IMR-90 (cell line): ENCODE measurements around the gene CRIM1. TPM values are rescaled to one million over a fixed set of nuclear protein-coding genes. Genes with fewer than 3 reads are reported as not detected.
A peak's percentile ranks its signal among the peaks of the same experiment; 100 is the strongest.

Source experiments
- ATAC-seq: fragments of 200-7000 bp; cut with Tn5 transposase; 2 replicates; pipeline ENCODE4 v1.9.1; 2020; ENCODE audit warnings: low read depth, mild to moderate bottlenecking, moderate library complexity
- BruUV-seq: library from RNA; stranded (reverse); fragments of 400-500 nt; replicated peaks from 2 replicates; lab custom pipeline; 2021; lab: Mats Ljungman, UMichigan
- CTCF ChIA-PET: fragments of 300-600 bp; formaldehyde crosslinking; extraction: SDS; loops from one replicate; lab custom pipeline; 2021; ENCODE audit warnings: antibody characterized with exemption; lab: Yijun Ruan, JAX
- POLR2A ChIA-PET: fragments of 300-600 bp; sonication (Branson Sonifier 250); formaldehyde crosslinking; loops from one replicate; lab custom pipeline; 2022; ENCODE audit warnings: antibody characterized with exemption; ENCODE audit not compliant: unreplicated experiment; lab: Charles Lee
- DNase-seq: peaks from one replicate; pipeline ENCODE4 v3.0.0; 2013
- H2AFZ ChIP-seq: replicated peaks from 2 replicates; pipeline ENCODE3; 2013; ENCODE audit warnings: low read length, mild to moderate bottlenecking; ENCODE audit not compliant: poor library complexity
- H2AK5ac ChIP-seq: 2 replicates; pipeline ENCODE4 v1.6.1; 2013; ENCODE audit warnings: low read depth, low read length, inconsistent platforms
- H2AK9ac ChIP-seq: replicated peaks from 2 replicates; pipeline ENCODE3; 2013; ENCODE audit warnings: mild to moderate bottlenecking, low read depth, low read length, moderate library complexity; ENCODE audit not compliant: poor library complexity
- H2BK120ac ChIP-seq: 2 replicates; pipeline ENCODE4 v1.6.1; 2013; ENCODE audit warnings: low read depth, low read length, inconsistent platforms
- H2BK15ac ChIP-seq: 3 replicates; pipeline ENCODE4 v1.6.1; 2013; ENCODE audit warnings: low read depth, low read length, inconsistent platforms
- H2BK20ac ChIP-seq: 2 replicates; pipeline ENCODE4 v1.6.1; 2013; ENCODE audit warnings: low read depth, mild to moderate bottlenecking, inconsistent platforms, low read length, moderate library complexity
- H2BK5ac ChIP-seq: 2 replicates; pipeline ENCODE4 v1.6.1; 2013; ENCODE audit warnings: mild to moderate bottlenecking, low read depth, low read length, inconsistent platforms; ENCODE audit not compliant: poor library complexity, severe bottlenecking
- H3K14ac ChIP-seq: replicated peaks from 2 replicates; pipeline ENCODE4 v1.6.1; 2013; ENCODE audit warnings: low read depth, low read length, inconsistent platforms
- H3K18ac ChIP-seq: 2 replicates; pipeline ENCODE4 v1.6.1; 2013; ENCODE audit warnings: low read depth, low read length, control low read depth
- H3K23ac ChIP-seq: 2 replicates; pipeline ENCODE4 v1.6.1; 2013; ENCODE audit warnings: low read depth, low read length, inconsistent platforms
- H3K27ac ChIP-seq: 2 replicates; pipeline ENCODE4 v1.5.1; 2013; ENCODE audit warnings: mild to moderate bottlenecking, control low read depth, low read length; ENCODE audit not compliant: insufficient read depth
- H3K27me3 ChIP-seq: 2 replicates; pipeline ENCODE4 v1.6.1; 2013; ENCODE audit warnings: low read length; ENCODE audit not compliant: control insufficient read depth, insufficient read depth
- H3K36me3 ChIP-seq: 2 replicates; pipeline ENCODE4 v1.6.1; 2013; ENCODE audit warnings: low read length, mixed read lengths; ENCODE audit not compliant: control insufficient read depth, insufficient read depth
- H3K4ac ChIP-seq: 2 replicates; pipeline ENCODE4 v1.6.1; 2013; ENCODE audit warnings: low read depth, low read length, inconsistent platforms
- H3K4me1 ChIP-seq: 2 replicates; pipeline ENCODE4 v1.6.1; 2013; ENCODE audit warnings: low read length, mixed read lengths; ENCODE audit not compliant: control insufficient read depth, insufficient read depth
- H3K4me2 ChIP-seq: 2 replicates; pipeline ENCODE4 v1.6.1; 2013; ENCODE audit warnings: low read depth, mild to moderate bottlenecking, control low read depth, low read length, moderate library complexity
- H3K4me3 ChIP-seq: 2 replicates; pipeline ENCODE4 v1.5.1; 2013; ENCODE audit warnings: low read depth, mild to moderate bottlenecking, control low read depth, low read length, moderate library complexity; ENCODE audit not compliant: insufficient read depth
- H3K56ac ChIP-seq: 2 replicates; pipeline ENCODE4 v1.6.1; 2013; ENCODE audit warnings: low read length, inconsistent platforms; ENCODE audit not compliant: insufficient read depth; ENCODE audit errors: extremely low read depth
- H3K79me1 ChIP-seq, 2 experiments: 2 replicates each; pipeline ENCODE4 v1.6.1; 2013; ENCODE audit warnings: low read length in 2 of 2, inconsistent platforms in 1 of 2, low read depth in 1 of 2
- H3K9ac ChIP-seq: 2 replicates; pipeline ENCODE4 v1.6.1; 2013; ENCODE audit warnings: low read depth, low read length, control low read depth
- H3K9me1 ChIP-seq: 2 replicates; pipeline ENCODE4 v1.6.1; 2013; ENCODE audit warnings: low read length, inconsistent platforms; ENCODE audit not compliant: insufficient read depth
- H3K9me3 ChIP-seq: 2 replicates; pipeline ENCODE4 v1.6.1; 2013; ENCODE audit warnings: low read length; ENCODE audit not compliant: control insufficient read depth, insufficient read depth
- H4K20me1 ChIP-seq: 2 replicates; pipeline ENCODE4 v1.6.1; 2013; ENCODE audit warnings: low read length, inconsistent platforms; ENCODE audit not compliant: insufficient read depth
- H4K5ac ChIP-seq: 2 replicates; pipeline ENCODE4 v1.6.1; 2013; ENCODE audit warnings: mild to moderate bottlenecking, low read depth, low read length, control low read depth
- H4K8ac ChIP-seq, 2 experiments: 2 replicates each; pipeline ENCODE4 v1.6.1; 2013; ENCODE audit warnings: low read depth in 2 of 2, low read length in 2 of 2, control low read depth in 1 of 2, inconsistent platforms in 1 of 2
- H4K91ac ChIP-seq: 2 replicates; pipeline ENCODE4 v1.6.1; 2013; ENCODE audit warnings: low read depth, low read length, inconsistent platforms; ENCODE audit not compliant: insufficient read depth
- CEBPB ChIP-seq: IDR thresholded peaks from 2 replicates; pipeline ENCODE4 v1.6.1; 2012; ENCODE audit warnings: low read depth, low read length, improper control_type of control experiment
- FOS ChIP-seq: fragments of 150-350 bp; IDR thresholded peaks from 2 replicates; pipeline ENCODE4 v1.6.1; 2016; ENCODE audit warnings: low read depth, low read length
- MAFK ChIP-seq: IDR thresholded peaks from 2 replicates; pipeline ENCODE4 v1.6.1; 2012; ENCODE audit warnings: low read depth, low read length, improper control_type of control experiment
- MAZ ChIP-seq: IDR thresholded peaks from 2 replicates; pipeline ENCODE4 v1.6.1; 2012; ENCODE audit warnings: low read depth, mild to moderate bottlenecking, low read length, improper control_type of control experiment, moderate library complexity, borderline replicate concordance
- MXI1 ChIP-seq: IDR thresholded peaks from 2 replicates; pipeline ENCODE4 v1.6.1; 2012; ENCODE audit warnings: low read depth, mild to moderate bottlenecking, low read length, moderate library complexity, borderline replicate concordance
- RCOR1 ChIP-seq: IDR thresholded peaks from 2 replicates; pipeline ENCODE4 v1.6.1; 2012; ENCODE audit warnings: mild to moderate bottlenecking, low read length, improper control_type of control experiment; ENCODE audit not compliant: insufficient replicate concordance
- RFX5 ChIP-seq: IDR thresholded peaks from 2 replicates; pipeline ENCODE4 v1.8.0; 2012; ENCODE audit warnings: low read depth, mild to moderate bottlenecking, low read length, moderate library complexity
- WGBS, 2 experiments: methylation state at CpG; one replicate each; pipeline versions ENCODE4 v1.1.5 to v1.1.7; 2013; ENCODE audit warnings: missing lambda C conversion rate in 2 of 2; ENCODE audit not compliant: insufficient read length in 1 of 2; ENCODE audit errors: extremely low coverage in 2 of 2; 5-methylcytosine and 5-hydroxymethylcytosine counted together
- dilution Hi-C: fragments of 300-500 bp; cut with HindIII; formaldehyde crosslinking; loops from one replicate; pipeline ENCODE4 v1.14.3; 2018; ENCODE audit warnings: low sequenced_read_pairs; ENCODE audit not compliant: unreplicated experiment
- in situ Hi-C: fragments of 300-500 bp; cut with MboI; formaldehyde crosslinking; loops from 3 replicates; pipeline ENCODE4 v1.14.3; 2019; ENCODE audit warnings: low sequenced_read_pairs, inconsistent platforms, mixed read lengths
- intact Hi-C: fragments of 100-400 bp; cut with micrococcal nuclease; formaldehyde crosslinking; loops from 2 replicates; pipeline ENCODE4 v1.10.0; 2022
- polyA plus RNA-seq, 3 experiments: library from polyadenylated mRNA; depleted of rRNA; stranded (reverse); fragments of >200 nt; gene quantifications; 2 replicates each; pipeline ENCODE4 v1.2.3, GENCODE V29; 2012; ENCODE audit warnings: low replicate concordance in 1 of 3
- total RNA-seq: library from RNA; depleted of rRNA; stranded (reverse); fragments of >200 nt; gene quantifications from 2 replicates; pipeline ENCODE4 v1.2.3, GENCODE V29; 2012
- TF ChIP-seq, protein P1 (sequence below): conservative IDR thresholded peaks from 2 replicates; pipeline ENCODE4 v1.5.1; 2012; ENCODE audit warnings: mild to moderate bottlenecking, low read depth, low read length, improper control_type of control experiment

CRIM1 gene
- total and polyA plus RNA-seq, 2 of the 4 experiments (the other 2 are of a cell fraction) = 285 to 490 TPM

DNA sequence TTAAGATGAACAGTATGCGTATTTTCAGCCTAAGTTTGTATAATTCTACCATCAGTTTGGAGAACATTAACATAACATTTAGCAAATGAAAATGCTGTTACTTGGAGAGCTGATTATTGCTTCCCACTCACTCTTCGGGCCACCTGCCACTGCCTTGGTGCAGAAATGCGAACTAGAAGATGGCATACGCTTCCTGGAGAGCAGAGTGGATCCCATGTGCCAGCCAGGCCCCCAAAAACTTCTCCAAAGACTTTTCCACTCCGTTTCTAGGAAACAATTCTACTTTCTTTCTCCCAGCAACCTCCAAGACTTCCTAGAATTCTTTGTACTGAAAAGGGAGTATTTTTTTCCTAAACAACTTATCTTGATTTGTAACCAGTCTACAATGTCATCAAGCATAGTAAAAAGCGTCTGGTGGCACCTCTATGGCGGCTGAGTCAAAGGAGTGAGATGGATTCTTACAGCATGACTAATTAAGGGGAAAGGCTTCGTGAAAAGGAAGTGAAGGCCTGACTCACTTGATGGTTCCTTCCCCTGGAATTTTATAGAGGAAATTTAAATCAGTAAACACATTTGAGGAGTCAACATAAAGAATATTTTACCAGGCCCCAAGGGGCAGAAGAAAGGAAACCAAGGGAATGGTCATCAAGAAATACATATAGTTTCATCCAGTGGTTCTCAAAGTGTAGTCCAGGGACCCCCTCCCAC is 205.8 kb downstream of the CRIM1 start:
- Histone ChIP-seq H2BK5ac (peak overlapping the region; percentile 96), H3K9ac (peak overlapping the region; percentile 64; the same call in 1 of the 2 replicates), H3K4me2 (peak overlapping the region; percentile 87), H3K27ac (peak overlapping the region; percentile 98), H2AK9ac (peak overlapping the region; percentile 84), H3K36me3 (peaks cover 13% of the 10 kb centered on the region), H2BK15ac (peak overlapping the region; percentile 41; the same call in 2 of the 3 replicates), H3K79me1 (peaks cover 30 to 42% of the 10 kb centered on the region in 2 experiments), H3K23ac (peak overlapping the region; percentile 90; the same call in 1 of the 2 replicates), H4K91ac (peak overlapping the region; percentile 86), H4K20me1 (no peaks in the 10 kb centered on the region), H3K27me3 (no peaks in the 10 kb centered on the region), H3K14ac (peak overlapping the region; percentile 76), H2BK20ac (peak overlapping the region; percentile 91), H2AK5ac (peak overlapping the region; percentile 93), H3K9me1 (peaks cover 13% of the 10 kb centered on the region), H3K18ac (peak overlapping the region; percentile 96), H2AFZ (no peak overlapping the region), H4K8ac (peak overlapping the region; percentile 87 to 93), H3K56ac (peak overlapping the region; percentile 95), H2BK120ac (peak overlapping the region; percentile 92), H3K9me3 (no peaks in the 10 kb centered on the region), H4K5ac (peak overlapping the region; percentile 80), H3K4me1 (peaks cover 25% of the 10 kb centered on the region), H3K4me3 (no peak overlapping the region), H3K4ac (peak overlapping the region; percentile 94)
- TF ChIP-seq MAZ = no peak
- TF ChIP-seq, protein P1, sequence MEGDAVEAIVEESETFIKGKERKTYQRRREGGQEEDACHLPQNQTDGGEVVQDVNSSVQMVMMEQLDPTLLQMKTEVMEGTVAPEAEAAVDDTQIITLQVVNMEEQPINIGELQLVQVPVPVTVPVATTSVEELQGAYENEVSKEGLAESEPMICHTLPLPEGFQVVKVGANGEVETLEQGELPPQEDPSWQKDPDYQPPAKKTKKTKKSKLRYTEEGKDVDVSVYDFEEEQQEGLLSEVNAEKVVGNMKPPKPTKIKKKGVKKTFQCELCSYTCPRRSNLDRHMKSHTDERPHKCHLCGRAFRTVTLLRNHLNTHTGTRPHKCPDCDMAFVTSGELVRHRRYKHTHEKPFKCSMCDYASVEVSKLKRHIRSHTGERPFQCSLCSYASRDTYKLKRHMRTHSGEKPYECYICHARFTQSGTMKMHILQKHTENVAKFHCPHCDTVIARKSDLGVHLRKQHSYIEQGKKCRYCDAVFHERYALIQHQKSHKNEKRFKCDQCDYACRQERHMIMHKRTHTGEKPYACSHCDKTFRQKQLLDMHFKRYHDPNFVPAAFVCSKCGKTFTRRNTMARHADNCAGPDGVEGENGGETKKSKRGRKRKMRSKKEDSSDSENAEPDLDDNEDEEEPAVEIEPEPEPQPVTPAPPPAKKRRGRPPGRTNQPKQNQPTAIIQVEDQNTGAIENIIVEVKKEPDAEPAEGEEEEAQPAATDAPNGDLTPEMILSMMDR = no peak
- TF ChIP-seq MAFK = 0 out of 2 replicates have a peak, but pooled peaks have one; percentile 3
- no peak for TF ChIP-seq RFX5
- TF ChIP-seq FOS = peak; percentile 94
- no peak for TF ChIP-seq MXI1
- TF ChIP-seq RCOR1 = peak; percentile 39
- TF ChIP-seq CEBPB = no peak
- POLR2A ChIA-PET = interaction anchor here (0.6 kb wide), 1 partner anchor 89 kb away, joined by 3 read pairs; no protein-coding TSS in a partner anchor
- CTCF ChIA-PET = no interaction called here
- dilution Hi-C loops = no loop called here
- BruUV-seq = no TSS peak
- DNase-seq (peak; percentile 93), ATAC-seq (peak; percentile 76)
- in situ Hi-C loops = no loop called here
- intact Hi-C loops = no loop called here
- 69% methylated on average over 2 of the region's 8 CpGs; no CpG with 5 or more reads in 1 of the 2 experiments for WGBS, 2 experiments
